AG04449 (cell line): Measurements from ENCODE around the gene SFTA2.
"Not testable (repeated sequence)": the region's sequence is repeated elsewhere in the genome, so short reads cannot be mapped to it uniquely, and the experiment has no call there.

Experiments
- CTCF ChIA-PET: fragments of 350-600 bp; formaldehyde crosslinking; extraction: SDS; loops from one replicate; lab custom pipeline; 2021; ENCODE audit warnings: antibody characterized with exemption; lab: Yijun Ruan, JAX
- POLR2A ChIA-PET: fragments of 400-600, 350-600 bp; formaldehyde crosslinking; extraction: SDS; loops from one replicate; lab custom pipeline; 2020; ENCODE audit warnings: antibody characterized with exemption, inconsistent platforms; lab: Yijun Ruan, JAX
- DNase-seq: peaks from one replicate; pipeline ENCODE4 v3.0.0-alpha.2; 2010; ENCODE audit warnings: low read depth, low spot score
- H3K4me3 ChIP-seq: 2 replicates; pipeline ENCODE4 v1.5.1; 2011; ENCODE audit warnings: low read depth, mild to moderate bottlenecking, control low read depth, low read length
- TF ChIP-seq, protein P1 (sequence below): IDR thresholded peaks from one replicate; pipeline ENCODE4 v1.5.1; 2011; ENCODE audit warnings: mild to moderate bottlenecking, moderate library complexity, low read length, control low read depth, inconsistent platforms; ENCODE audit not compliant: insufficient read depth; ENCODE audit errors: missing control alignments

SFTA2 gene

GRCh38 chr6:30902709-30903108, 29.3 kb downstream of the SFTA2 start:
- ChIA-PET CTCF (interaction anchor here (6.6 to 24.2 kb wide), 2 partner anchors 12 to 173 kb away, joined by 47 to 1346 read pairs; partner anchors contain the start of gene VARS2), POLR2A (no interaction called here)
- no peak overlapping the region for H3K4me3 ChIP-seq
- DNase-seq, result no peak
- TF ChIP-seq, protein P1, sequence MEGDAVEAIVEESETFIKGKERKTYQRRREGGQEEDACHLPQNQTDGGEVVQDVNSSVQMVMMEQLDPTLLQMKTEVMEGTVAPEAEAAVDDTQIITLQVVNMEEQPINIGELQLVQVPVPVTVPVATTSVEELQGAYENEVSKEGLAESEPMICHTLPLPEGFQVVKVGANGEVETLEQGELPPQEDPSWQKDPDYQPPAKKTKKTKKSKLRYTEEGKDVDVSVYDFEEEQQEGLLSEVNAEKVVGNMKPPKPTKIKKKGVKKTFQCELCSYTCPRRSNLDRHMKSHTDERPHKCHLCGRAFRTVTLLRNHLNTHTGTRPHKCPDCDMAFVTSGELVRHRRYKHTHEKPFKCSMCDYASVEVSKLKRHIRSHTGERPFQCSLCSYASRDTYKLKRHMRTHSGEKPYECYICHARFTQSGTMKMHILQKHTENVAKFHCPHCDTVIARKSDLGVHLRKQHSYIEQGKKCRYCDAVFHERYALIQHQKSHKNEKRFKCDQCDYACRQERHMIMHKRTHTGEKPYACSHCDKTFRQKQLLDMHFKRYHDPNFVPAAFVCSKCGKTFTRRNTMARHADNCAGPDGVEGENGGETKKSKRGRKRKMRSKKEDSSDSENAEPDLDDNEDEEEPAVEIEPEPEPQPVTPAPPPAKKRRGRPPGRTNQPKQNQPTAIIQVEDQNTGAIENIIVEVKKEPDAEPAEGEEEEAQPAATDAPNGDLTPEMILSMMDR, result no peak

DNA sequence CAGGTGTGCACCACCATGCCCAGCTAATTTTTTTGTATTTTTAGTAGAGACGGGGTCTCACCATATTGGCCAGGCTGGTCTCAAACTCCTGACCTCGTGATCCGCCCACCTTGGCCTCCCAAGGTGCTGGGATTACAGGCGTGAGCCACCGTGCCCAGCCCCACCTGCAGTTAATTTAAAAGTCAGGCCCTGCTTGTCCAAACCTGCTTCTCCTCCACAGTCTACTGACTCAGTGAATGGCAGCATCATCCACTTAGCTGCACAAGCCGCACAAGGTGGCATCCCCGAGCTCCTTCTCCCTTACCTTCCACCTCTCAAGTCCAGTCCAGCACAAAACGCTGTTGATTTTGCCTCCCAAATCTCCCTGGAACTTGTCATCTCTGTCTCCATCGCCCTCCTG, 29.8 kb downstream of the SFTA2 start:
- H3K4me3 ChIP-seq, DNase-seq, POLR2A ChIA-PET: not testable (repeated sequence)
- CTCF ChIA-PET, result interaction anchor here (0.8 to 24.2 kb wide), 3 partner anchors 13 to 174 kb away, joined by 3 to 1346 read pairs (median 47); partner anchors contain the start of gene VARS2

- TF ChIP-seq, protein P1, result no peak
- POLR2A ChIA-PET, result no interaction called here
- no peak overlapping the region for H3K4me3 ChIP-seq
- CTCF ChIA-PET, result interaction anchor here (0.8 to 24.2 kb wide), 3 partner anchors 12 to 174 kb away, joined by 3 to 1346 read pairs (median 47); partner anchors contain the start of gene VARS2
- no peak for DNase-seq
These were observed 30.5 kb downstream of the SFTA2 start for GRCh38 chr6:30901436-30901835.

- no peak overlapping the region for H3K4me3 ChIP-seq
- POLR2A ChIA-PET, result no interaction called here
- TF ChIP-seq, protein P1, result no peak
- CTCF ChIA-PET, result interaction anchor here (6.6 to 24.2 kb wide), 2 partner anchors 14 to 175 kb away, joined by 47 to 1346 read pairs; partner anchors contain the start of gene VARS2
- DNase-seq, result no peak
These were observed 31.0 kb downstream of the SFTA2 start for GRCh38 chr6:30900863-30901417.

DNA sequence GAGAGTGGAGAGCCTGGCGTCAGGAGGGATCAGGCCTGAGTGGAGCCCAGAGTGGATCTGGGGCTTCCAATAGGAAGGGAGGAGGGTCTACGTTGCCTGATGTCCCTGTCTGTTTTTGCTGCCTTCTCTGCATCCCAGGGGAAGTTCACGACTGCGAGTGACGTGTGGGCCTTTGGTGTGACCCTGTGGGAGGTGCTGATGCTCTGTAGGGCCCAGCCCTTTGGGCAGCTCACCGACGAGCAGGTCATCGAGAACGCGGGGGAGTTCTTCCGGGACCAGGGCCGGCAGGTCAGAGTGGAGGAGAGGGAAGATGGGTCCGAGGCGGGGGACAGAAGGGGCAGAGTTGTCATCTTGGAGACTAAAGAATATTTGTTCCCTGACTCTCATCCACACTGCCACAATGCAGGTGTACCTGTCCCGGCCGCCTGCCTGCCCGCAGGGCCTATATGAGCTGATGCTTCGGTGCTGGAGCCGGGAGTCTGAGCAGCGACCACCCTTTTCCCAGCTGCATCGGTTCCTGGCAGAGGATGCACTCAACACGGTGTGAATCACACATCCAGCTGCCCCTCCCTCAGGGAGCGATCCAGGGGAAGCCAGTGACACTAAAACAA, 33.1 kb downstream of the SFTA2 start:
- CTCF ChIA-PET, result interaction anchor here (1.2 to 24.2 kb wide), 4 partner anchors 10 to 177 kb away, joined by 5 to 1346 read pairs (median 6); partner anchors contain the start of gene VARS2
- H3K4me3 ChIP-seq, result no peak overlapping the region
- no peak for DNase-seq
- POLR2A ChIA-PET, result no interaction called here
- TF ChIP-seq, protein P1, result no peak

DNA sequence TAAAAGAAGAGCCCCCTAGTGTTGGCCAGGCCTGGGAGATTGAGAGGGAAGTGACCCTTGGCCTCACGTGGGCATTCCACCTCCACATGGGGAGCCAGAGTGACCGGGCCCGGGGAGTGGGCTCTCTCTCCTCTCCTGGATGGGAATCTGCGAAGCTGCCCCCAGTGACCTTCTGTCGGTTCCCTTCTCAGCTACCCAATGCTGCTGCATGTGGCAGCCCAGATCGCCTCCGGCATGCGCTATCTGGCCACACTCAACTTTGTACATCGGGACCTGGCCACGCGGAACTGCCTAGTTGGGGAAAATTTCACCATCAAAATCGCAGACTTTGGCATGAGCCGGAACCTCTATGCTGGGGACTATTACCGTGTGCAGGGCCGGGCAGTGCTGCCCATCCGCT, 34.1 kb downstream of the SFTA2 start:
- CTCF ChIA-PET, result interaction anchor here (3.4 to 24.2 kb wide), 2 partner anchors 16 to 178 kb away, joined by 20 to 1346 read pairs; partner anchors contain the start of gene VARS2
- POLR2A ChIA-PET, result no interaction called here
- no peak for DNase-seq
- TF ChIP-seq, protein P1, result no peak
- no peak overlapping the region for H3K4me3 ChIP-seq
